ENCODE results near the gene SBNO1.
A peak's percentile ranks its signal among the peaks of the same experiment; 100 is the strongest.
"Not testable (repeated sequence)": the region's sequence is repeated elsewhere in the genome, so short reads cannot be mapped to it uniquely, and the experiment has no call there.

The SBNO1 gene

DNA sequence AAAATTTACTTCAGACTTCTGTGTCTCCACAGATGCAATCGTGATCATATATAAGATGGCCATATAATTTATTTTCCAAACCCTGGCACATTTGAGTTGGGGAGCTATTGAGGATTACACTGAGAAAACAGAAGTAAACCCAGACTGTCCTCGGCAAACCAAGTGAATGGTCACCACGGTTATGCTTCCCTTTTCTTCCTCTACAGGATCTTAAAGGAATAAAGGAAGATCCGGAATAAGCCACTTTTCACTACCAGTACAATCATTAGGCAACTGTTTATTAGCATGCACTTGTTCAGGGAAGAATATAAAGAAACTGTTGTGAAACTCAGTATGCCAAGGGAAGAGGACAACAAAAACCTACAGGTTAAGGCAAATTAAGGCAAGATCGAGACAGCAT is 27.6 kb downstream of the SBNO1 start:
- DNase-seq, result no peak

DNA sequence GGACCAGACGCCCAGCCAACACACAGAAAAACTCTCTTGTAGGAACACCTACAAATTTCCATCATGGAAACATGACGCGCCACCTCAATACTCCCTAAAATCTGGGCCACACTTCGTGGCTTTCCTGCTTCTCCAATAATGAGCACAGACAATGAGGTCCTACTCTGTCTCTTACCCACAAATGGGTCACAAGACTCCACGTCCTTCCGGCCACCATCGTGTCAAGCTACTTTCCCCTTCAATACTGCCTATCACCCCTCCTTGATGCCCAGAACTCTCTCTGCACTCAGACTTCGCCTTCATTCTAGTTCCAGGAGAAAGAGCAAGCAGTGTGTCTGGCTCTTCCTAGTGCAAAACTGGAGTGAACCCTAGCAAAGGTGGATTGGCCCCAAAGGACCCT is 28.1 kb downstream of the SBNO1 start:
- DNase-seq, result no peak

DNA sequence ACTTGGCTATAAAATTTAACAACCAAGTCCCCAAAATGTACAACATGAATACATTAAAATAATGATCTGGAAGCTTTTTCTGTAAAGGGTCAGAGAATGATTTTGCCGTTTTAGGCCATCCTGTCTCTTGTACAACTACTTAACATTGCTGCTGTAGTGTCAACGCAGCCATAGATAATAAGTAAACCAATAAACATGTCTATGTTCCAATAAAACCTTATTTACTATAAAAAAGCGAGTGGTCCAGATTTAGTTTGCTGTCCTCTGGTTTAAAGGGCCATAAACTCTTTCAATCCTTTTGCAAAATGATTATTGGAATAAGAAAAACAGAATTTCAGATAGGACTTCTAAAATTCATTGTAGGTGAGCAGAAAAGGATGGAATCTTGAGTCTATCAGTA is 29.2 kb downstream of the SBNO1 start:
- DNase-seq, result no peak

DNA sequence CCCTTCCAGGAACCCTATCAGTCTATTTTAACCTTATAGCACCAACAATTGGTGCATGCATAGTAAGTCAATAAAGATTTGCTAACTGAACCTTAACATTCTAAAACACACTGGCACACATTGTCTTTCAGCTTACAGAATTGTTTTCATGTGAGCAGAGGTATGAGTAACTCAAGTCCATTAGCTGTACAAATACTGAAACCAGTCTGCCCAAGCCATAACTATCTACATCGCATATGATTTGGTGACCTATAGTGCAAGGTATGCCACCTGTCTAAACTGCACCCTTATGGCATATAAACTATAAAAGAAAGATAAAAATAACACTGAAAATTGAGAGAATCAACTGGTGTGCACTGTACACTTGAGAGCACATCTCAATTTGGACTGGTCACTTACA is 34.8 kb downstream of the SBNO1 start:
- no peak for DNase-seq

DNA sequence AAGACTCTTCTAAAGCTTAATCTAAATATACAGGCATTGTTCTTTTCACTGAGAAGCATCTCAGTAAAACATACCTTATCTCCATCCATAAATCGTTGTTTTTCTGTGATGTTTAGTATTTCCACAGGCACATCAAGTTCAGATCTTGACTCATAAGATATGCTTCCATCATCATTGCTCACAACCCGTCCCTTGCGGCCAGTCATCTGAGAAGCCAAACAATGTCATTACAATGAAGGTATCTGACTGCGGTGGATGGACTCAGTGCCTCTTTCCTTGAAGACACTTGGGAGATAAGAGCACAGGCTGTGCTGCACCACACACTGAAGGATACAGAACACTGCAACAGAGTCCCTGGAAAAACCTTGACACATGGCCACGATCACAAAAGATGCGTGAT is 44.8 kb downstream of the SBNO1 start:
- no peak for DNase-seq

DNA sequence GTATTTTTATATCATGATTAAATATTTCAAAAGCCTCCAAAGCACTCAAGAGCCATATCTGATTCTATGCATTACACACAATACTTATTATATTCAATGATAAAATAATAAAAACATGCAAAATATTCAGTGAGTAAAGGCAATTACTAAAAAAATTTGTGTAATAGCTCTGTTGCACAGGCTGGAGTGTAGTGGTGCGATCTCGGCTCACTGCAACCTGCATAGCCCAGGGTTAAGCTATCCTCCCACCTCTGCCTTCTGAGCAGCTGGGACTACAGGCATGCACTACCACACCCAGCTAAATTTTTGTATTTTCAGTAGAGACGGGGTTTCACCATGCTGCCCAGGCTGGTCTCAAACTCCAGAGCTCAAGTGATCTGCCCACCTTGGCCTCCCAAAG is 45.4 kb downstream of the SBNO1 start:
- no peak for DNase-seq

DNA sequence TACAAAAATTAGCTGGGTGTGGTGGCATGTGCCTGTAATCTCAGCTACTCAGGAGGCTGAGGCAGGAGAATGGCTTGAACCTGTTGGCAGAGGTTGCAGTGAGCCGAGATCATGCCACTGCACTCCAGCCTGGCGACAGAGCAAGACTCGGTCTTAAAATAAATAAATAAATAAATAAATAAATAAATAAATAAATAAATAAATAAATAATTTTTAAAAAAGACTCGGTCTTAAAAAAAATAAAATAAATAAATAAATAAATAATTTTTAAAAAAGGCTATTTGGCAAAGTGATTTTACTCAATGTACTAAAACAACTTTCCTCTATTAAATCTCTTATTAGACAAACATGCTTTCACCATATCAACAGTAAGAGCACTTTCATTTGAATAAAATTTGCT is 51.6 kb downstream of the SBNO1 start:
- DNase-seq, result not testable (repeated sequence)

DNA sequence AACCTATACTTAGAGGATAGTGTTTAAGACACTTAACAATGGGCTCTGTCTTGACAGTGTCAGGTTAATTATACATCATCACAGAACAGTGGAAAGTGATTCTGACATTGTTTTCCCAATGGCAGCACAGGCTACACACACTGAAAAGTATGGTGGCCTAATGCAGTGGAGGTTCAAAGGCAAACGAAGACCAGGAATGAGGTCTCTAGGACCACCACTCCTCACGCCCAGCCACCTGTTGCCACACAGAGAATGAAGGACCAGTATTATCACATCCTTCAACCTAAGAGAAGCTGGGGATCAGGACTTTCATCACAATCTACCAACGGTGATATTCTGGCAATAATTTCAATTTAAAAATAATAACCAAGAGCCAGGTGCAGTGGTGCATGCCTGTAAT is 58.4 kb downstream of the SBNO1 start:
- DNase-seq, result no peak

DNA sequence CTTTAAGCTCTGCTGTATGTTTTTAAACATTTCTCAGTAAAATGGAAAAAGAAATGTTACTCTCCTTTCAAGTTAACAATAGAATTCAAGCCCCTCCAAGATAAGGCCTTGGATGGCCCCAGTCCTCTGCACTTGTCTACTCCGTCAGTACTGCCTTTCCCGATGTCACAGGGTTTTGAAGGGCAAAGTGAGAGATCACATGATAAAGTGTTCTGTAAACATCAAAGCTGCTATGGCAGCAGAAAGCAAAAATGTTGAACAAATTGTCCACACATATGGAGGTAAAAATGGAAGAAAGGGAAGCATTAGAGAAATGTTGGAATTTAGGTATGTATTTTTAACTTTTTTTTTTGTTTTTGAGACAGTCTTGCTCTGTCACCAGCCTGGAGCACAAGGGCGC is 59.5 kb downstream of the SBNO1 start:
- DNase-seq, result no peak

DNA sequence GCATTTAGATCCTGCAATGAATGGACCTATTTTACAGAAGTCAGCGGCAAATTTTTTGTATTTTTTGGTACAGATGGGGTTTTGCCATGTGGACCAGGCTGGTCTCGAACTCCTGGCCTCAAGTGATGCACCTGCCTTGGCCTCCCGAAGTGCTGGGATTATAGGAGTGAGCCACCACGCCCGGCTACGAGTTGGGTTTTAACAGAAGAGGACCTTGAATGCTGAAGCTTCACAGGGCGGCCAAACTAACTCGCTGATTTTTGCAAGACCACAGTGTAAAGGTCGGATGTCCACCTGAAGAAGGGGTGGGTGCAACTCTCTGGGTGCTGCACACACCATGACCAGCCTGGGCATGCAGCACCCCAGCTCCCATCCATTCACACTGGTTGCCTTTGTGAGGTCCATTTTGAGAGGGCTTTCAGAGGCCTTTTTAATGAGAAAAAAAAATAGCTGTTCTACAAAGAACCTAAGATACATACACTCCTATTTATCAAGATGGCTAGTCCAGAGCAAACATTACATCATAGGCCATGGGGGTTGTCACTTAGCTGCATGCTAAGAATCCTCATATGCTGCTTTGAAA is 71.4 kb downstream of the SBNO1 start:
- DNase-seq, result no peak

DNA sequence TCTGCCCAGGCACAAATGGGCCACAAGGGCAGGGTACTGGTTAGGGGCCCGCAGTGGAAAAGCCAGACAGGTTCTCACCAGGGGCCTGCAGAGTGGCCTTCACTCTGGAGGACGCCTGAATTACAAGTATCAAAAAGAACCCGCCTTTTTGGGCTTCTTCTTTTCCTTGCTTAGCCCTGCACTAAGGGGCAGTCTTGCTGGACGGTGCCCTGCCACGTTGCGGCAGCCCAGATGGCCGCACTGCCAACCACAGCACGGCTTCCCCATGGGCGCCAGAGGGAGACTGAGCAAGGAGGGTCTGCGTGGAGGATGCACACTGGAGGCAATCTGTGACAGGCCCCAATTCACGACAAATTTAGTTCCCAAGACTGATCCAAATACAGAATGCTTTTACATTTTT is 74.7 kb downstream of the SBNO1 start:
- no peak for DNase-seq

DNA sequence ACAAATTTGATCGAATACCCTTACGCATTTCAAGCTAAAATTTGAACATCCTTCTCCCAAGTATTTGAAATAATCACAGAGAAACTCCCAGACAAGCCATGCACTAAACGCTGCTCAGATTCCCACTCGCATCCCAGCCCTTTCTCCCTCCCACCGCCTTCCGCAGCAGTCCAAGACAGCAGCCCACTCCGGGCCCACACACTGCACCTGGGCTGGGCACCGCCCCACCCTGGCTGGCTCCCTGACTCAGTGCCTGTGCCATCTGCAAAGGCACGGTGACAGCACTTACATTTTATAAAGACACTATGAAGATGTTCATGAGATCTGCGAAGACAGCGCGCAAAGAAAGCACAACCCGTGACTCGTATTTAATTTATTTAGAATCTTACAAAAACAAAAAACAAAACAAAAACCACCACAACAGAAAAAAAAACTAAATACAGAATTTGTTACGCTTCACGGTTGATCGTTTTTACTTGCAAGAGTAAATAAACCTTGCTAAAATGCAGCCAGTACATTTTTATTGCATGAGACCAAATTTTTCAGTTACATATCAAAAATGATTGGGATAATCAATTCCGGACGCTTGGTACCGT is 75.8 kb downstream of the SBNO1 start:
- no peak for DNase-seq

DNA sequence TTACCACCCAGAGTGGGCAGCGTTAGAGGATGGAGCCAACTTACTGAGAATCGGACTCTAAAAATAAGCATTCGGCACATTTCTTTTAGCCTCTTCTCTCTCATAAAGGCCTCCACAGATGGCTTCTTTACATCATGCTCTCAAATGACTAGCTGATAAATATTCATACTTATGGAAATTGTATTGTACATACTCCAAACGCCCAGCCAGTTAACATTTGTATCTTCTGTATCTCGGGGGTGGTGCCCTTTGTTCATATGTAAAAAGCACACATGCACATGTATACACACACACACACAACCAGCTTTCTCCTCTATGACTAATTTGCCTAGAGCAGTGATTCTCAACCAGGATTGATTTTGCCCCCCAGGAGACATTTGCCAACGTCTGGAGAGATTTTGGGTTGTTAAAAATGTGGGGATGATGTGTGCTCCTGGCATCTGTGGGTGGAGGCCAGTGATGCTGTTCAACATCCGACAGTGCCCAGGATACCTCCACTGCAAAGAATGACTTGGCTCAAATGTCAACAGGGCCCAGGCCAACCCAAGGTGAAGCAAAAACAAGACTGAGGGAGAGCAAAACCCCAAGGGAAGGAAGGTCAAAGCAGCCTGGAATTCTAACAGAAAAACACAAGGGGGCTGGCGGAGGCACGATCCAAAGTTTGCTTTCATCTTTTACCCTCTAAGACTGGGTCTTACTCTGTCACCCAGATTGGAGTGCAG is 77.8 kb downstream of the SBNO1 start:
- no peak for DNase-seq

DNA sequence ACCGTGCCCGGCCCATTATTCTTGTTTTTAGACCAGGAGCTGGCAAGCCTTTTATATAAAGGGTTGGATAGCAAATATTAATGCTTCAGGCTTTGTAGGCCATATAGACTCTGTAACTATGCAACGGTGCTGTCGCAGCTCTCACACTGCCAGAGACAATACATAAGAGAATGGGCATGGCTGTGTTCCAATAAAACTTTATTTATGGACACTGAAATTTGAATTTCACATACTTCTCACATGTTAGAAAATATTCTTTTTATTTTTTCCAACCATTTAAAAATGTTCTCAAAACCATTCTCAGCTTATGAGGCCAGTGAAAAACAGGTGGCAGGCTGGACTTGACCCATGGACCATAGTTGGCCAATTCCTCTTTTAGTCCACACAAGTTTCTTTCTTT is 80.0 kb downstream of the SBNO1 start:
- DNase-seq, result no peak

DNA sequence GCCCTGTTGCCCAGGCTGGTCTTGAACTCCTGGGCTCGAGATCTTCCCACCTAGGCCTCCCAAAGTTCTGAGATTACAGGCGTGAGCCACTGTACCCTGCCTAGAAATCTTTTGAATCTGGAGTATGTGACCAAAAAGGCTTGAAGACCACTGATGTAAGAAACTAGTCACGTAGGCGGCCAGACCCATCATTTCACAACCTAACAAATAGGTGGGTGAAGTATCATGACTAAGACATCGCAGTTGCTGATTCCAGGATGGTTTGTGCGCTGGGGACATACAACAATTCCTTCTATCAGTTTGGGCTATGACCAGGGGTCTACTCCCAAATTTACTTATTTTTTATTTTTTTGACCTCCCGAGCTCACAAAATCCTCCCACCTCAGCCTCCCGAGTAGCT is 81.2 kb downstream of the SBNO1 start:
- DNase-seq, result no peak

DNA sequence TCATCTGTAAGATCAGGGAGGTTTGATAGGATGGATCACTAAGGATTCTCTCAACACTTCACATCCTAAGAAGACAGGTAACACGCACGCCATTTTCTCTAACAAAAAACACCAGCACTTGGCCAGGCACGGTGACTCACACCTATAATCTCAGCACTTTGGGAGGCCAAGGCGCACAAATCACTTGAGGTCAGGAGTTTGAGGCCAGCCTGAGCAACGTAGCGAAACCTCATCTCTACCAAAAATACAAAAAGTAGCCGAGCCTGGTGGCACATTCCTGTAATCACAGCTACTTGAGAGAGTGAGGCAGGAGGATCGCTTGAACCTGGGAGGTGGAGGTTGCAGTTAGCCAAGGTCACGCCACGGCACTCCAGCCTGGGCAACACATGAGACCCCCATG is 82.5 kb downstream of the SBNO1 start:
- no peak for DNase-seq

DNA sequence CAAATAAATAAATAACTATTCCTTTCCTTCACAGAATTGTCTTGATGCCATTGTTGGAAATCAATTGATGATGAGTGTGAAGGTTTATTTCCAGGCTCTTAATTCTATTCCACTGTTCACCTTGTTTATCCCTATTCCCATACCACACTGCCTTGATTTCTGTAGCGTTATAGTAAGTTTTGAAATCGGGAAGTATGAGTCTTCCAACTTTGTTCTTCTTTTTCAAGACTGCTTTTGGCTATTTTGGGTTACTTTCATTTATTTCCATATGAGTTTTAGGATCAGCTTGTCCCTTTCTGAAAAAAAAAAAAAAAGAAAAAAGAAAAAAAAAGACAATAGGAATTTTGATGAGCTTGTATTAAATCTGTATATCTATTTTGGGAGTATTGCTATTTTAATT is 83.7 kb downstream of the SBNO1 start:
- DNase-seq, result no peak

DNA sequence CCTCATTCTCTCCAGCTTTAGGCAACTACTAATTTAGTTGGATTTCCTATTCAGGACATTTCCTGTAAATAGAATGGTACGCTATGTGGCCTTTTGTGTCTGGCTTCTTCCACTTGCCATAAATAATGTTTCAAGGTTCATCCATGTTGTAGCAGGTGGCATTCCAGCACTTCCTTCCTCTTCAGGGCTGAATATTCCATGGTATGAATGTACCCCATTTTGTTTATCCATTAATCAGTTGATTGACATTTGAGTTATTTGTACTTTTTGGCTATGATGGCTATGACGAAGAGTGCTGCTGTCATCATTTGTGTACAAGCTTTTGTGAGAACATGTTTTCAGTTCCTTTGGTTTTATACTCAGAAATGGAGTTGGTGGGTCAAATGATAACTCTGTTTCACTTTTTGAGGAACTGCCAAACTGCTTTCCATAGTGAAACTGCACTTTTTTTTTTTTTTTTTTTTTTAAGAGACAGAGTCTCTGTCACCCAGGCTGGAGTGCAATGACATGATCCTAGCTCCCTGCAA is 86.5 kb downstream of the SBNO1 start:
- no peak for DNase-seq

DNA sequence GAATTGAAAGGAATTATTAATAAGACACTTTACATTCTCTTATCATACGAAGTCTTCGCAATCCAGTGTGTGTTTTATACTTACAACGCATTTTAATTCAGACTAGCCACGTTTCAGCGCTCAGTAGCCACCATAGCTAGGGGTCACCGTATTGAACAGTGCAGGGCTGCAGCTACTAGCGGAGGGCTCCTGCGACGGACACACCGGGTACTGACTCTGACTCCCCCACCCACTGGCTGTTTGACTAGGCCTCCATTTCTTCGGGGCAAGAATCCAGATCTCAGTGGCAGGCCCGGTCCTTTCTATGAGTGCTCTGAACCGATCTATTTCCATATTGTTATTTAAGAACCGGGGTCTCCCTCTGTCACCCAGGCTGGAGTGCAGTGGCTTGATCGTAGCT is 91.5 kb downstream of the SBNO1 start:
- no peak for DNase-seq

DNA sequence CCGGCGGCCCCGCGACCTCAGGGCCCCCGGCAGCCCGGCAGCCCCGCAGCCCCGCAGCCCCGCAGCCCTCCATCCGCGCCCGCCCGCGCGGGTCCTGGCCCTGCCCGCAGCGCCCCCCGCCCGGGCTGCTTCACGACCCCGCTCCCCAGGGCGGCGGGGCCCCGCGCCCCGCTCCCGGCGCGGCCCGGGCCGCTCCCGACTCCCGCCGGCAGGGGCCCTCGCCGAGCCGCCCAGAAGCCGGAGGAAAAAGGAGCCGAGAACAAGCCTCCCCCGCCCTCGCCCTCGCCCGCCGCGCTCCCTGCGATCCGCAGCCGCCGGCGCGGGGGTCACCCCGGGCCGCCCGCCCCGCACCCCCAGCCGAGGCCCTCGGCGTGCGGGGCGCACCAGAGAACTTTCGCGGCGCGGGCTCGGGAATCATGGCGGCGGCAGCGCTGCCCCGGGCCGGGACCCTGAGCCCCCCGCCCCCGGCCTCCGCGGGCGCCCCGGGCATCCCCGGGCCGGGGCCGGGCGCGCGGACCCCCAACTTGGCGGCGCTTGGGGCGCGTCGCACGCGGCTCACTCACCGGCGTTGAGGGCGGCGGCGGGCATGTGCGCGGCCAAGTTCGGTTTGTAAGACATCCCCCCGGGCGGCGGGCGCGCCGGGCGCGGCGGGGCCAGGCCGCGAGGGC is 93.5 kb downstream of the SBNO1 start:
- DNase-seq, result peak; percentile 46

DNA sequence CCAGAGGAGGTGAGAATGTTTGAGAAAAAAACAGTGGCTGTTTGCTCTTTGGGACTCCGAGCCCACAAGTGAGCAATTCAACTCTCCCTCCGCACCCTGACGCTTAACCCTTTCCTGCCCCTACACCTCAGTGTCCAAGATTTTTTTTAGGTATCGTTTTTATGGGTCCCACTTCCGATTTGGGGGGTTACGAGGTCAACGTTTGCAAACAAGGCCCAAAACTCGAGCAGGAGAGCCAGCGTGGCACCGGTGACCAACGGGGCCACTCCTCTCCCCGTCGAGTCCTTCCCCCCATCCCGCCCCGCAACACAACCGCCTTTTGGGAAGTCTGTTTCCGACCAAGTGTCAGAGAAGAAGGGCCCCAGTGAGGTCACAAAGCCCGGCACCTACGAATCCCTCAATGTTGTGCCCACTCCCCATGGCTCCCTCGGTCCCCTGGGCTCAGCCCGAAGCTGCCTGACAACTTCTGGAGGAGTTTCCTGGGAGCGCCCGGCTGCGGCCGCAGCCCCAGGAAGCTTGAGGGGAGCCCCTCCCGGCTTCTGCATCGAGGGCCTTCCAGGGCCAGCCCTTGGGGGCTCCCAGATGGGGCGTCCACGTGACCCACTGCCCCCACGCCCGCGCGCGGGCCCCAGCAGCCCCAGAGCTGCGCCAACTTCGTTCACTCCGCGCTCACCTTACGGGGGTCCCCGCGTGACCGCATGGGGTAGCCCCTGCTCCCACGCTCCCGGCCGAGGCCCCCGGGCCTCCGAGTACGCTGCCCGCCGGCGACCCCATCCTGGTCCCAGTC is 94.2 kb downstream of the SBNO1 start:
- no peak for DNase-seq

DNA sequence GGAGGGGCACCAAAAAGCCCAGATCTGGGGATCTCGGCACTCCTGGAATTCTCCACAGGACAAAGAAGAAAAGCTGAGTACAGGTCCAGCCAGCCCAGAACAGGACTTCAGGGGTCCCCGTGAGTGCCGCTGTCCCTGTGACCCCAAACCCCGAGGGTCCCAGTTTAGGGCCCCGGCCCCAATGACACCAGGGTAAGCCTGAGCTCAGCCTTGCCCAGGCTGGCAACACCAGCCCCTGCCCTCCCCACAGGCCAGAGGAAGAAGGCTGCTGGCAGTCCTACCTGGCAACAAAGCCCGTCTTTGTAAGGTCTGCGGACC is 94.8 kb downstream of the SBNO1 start:
- no peak for DNase-seq

DNA sequence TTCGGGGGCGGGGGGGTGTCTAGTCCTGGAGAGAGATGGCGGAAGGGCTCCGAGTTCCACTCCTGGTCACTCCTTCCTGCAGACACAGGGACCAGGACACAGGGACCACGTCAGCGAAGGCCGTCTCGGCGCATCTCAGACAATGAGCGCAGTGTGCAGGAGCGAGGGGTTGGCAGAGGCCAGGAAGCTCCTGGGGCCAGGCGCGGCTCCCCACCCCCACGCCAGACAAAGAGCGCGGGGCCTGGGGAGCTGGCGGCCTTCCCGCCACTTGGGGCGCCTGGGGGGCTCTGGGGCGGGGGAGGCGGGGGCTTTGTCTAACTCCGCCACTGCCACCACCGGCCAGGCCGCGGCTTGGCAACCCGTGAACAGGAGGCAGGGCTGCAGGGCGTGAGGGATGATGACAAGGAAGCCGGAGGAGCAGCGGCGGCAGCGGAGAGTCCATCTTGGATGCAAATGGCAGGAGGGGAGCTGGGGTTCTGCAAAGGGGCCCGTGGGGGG is 95.2 kb downstream of the SBNO1 start:
- no peak for DNase-seq
